ENCODE results near the gene TSPAN18.

TSPAN18 gene

GRCh38 chr11:44802347-44802746, 75.6 kb downstream of the TSPAN18 start:
- TF ChIP-seq CTCF (IDR thresholded peaks at IDR 0.05; ENCODE audit: low read depth, low read length, missing control alignments): no peak
- no peak for DNase-seq (ENCODE audit: low read depth)
- H3K4me3 ChIP-seq (ENCODE audit: low read depth, low read length): no peak overlapping the region

- H3K4me3 ChIP-seq (ENCODE audit: low read depth, low read length): no peak overlapping the region
- no peak for TF ChIP-seq CTCF (IDR thresholded peaks at IDR 0.05; ENCODE audit: low read depth, low read length, missing control alignments)
- no peak for DNase-seq (ENCODE audit: low read depth)
Measured at GRCh38 chr11:44803009-44803408, 76.2 kb downstream of the TSPAN18 start.

GRCh38 chr11:44804449-44805437, 78.0 kb downstream of the TSPAN18 start:
- no peak for TF ChIP-seq CTCF (IDR thresholded peaks at IDR 0.05; ENCODE audit: low read depth, low read length, missing control alignments)
- DNase-seq (ENCODE audit: low read depth): no peak

GRCh38 chr11:44805596-44805995, 78.8 kb downstream of the TSPAN18 start:
- no peak for DNase-seq (ENCODE audit: low read depth)
- TF ChIP-seq CTCF (IDR thresholded peaks at IDR 0.05; ENCODE audit: low read depth, low read length, missing control alignments): no peak
- H3K4me3 ChIP-seq (ENCODE audit: low read depth, low read length): no peak overlapping the region

More at GRCh38 chr11:44804449-44805437, 78.0 kb downstream of the TSPAN18 start:
- H3K4me3 ChIP-seq (ENCODE audit: low read depth, low read length): no peak overlapping the region

- no peak for DNase-seq (ENCODE audit: low read depth)
- no peak for TF ChIP-seq CTCF (IDR thresholded peaks at IDR 0.05; ENCODE audit: low read depth, low read length, missing control alignments)
- H3K4me3 ChIP-seq (ENCODE audit: low read depth, low read length): no peak overlapping the region
Measured at GRCh38 chr11:44808053-44808753, 81.4 kb downstream of the TSPAN18 start.

GRCh38 chr11:44809283-44809682, 82.5 kb downstream of the TSPAN18 start:
- no peak for DNase-seq (ENCODE audit: low read depth)
- TF ChIP-seq CTCF (IDR thresholded peaks at IDR 0.05; ENCODE audit: low read depth, low read length, missing control alignments): no peak
- H3K4me3 ChIP-seq (ENCODE audit: low read depth, low read length): no peak overlapping the region
